ENCODE data around the gene TESK2.
A peak's percentile ranks its signal among the peaks of the same experiment; 100 is the strongest.
"Not testable (repeated sequence)": the region's sequence is repeated elsewhere in the genome, so short reads cannot be mapped to it uniquely, and the experiment has no call there.

Gene TESK2

GRCh38 chr1:45470306-45470798 lies 20.6 kb downstream of the TESK2 start:
- DNase-seq (ENCODE audit: low spot score in 2 of 2) (no peak), ATAC-seq (ENCODE audit: low read depth) (no peak)
- Mint-ChIP-seq H3K36me3 (peaks cover 5% of the 10 kb centered on the region), H3K9me3 (no peaks in the 10 kb centered on the region), H3K27me3 (no peaks in the 10 kb centered on the region), H3K27ac (no peak overlapping the region), H3K4me3 (no peak overlapping the region), H3K4me1 (peaks cover 30% of the 10 kb centered on the region)

DNA sequence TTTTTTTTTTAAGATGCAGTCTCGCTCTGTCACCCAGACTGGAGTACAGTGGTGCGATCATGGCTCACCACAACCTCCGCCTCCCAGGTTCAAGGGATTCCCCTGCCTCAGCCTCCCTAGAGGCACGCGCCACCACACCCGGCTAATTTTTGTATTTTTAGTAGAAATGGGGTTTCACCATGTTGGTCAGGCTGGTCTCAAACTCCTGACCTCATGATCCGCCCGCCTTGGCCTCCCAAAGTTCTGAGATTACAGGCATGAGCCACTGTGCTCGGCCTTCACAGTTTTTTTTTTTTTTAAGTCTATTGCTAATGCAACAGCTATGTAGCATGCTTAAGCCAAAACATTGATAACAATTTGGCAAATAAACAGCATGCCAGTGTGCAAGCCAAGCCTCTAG lies 23.6 kb downstream of the TESK2 start:
- H3K27me3 Mint-ChIP-seq: not testable (repeated sequence)

DNA sequence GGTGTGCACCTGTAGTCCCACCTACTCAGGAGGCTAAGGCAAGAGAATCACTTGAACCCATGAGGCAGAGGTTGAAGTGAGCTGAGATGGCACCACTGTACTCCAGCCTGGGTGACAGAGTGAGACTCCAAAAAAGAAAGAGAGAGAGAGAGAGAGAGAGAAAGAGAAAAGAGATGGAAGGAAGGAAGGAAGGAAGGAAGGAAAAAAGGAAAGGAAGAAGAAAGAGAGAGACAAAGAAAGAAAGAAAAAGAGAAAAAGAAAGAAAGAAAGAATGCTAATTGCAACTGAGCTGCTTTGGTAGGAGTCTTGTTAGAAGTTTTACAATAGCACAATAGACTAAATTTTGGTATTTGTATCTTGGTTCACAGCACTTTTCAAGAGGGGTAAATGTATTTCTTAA lies 25.7 kb downstream of the TESK2 start:
- Mint-ChIP-seq H3K4me3 (peak overlapping the region; percentile 41), H3K27me3 (no peaks in the 10 kb centered on the region), H3K9me3 (no peaks in the 10 kb centered on the region), H3K36me3 (peaks cover 18% of the 10 kb centered on the region), H3K27ac (no peak overlapping the region), H3K4me1 (peaks cover 16% of the 10 kb centered on the region)
- DNase-seq (ENCODE audit: low spot score in 2 of 2) (no peak), ATAC-seq (ENCODE audit: low read depth) (no peak)

More for the DNA sequence above, 23.6 kb downstream of the TESK2 start:
- H3K27ac Mint-ChIP-seq, H3K9me3 Mint-ChIP-seq: not testable (repeated sequence)
- ATAC-seq (ENCODE audit: low read depth) (peak; percentile 93), DNase-seq (ENCODE audit: low spot score in 2 of 2) (peak in 1 of 2 donors; percentile 28)
- H3K36me3 Mint-ChIP-seq: peaks cover 19% of the 10 kb centered on the region
- peaks cover 22% of the 10 kb centered on the region for H3K4me1 Mint-ChIP-seq
- H3K4me3 Mint-ChIP-seq: peak overlapping the region; percentile 32

DNA sequence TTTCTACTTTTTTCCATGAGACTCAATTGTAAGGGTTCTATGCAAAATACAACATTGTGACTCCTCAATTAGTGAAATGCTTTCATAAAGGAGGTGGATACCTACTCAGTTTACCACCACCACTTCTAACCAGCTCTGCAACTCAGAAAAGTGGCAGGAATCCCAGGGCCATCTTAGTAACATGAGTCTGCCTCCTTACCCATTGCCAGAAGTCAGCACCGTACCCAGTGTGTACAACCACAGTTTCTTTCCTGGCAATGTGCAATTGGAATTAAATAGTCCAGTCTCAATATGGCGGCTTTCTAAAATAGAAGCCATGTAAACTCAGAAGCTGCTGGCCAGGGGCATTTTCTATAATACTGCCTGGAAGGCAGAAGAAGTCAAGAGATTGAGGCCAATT lies 32.1 kb downstream of the TESK2 start:
- H3K36me3 Mint-ChIP-seq: peaks cover 20% of the 10 kb centered on the region
- no peak for ATAC-seq (ENCODE audit: low read depth)

DNA sequence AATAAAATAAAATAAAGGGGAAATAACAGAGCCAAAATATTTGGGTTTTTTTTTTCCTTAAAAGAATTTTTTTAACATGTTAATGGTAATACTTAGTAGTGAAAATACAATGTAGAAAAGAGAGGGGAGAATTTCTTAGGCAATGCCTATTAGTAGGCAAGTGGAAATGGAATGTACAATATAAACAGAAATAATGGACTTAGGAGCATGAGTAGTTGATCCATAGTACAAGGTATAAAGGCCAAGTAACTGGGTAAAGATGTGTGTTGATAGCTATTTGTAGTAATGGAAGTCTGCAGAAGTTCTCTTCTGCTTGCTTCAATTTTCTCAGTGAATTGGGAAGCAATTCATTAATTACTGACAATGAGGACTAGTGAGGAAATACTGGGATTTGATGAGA lies 34.4 kb downstream of the TESK2 start:
- H3K4me1 Mint-ChIP-seq: peaks cover 12% of the 10 kb centered on the region
- peaks cover 16% of the 10 kb centered on the region for H3K36me3 Mint-ChIP-seq
- peaks cover 2% of the 10 kb centered on the region for H3K9me3 Mint-ChIP-seq
- no peak for DNase-seq (ENCODE audit: low spot score in 2 of 2)
- H3K27ac Mint-ChIP-seq: peak overlapping the region; percentile 8
- ATAC-seq (ENCODE audit: low read depth): no peak
- no peaks in the 10 kb centered on the region for H3K27me3 Mint-ChIP-seq
- H3K4me3 Mint-ChIP-seq: no peak overlapping the region

More for the DNA sequence above, 32.1 kb downstream of the TESK2 start:
- Mint-ChIP-seq H3K4me3 (no peak overlapping the region), H3K4me1 (peaks cover 10% of the 10 kb centered on the region), H3K9me3 (no peaks in the 10 kb centered on the region), H3K27ac (peak overlapping the region; percentile 53), H3K27me3 (no peaks in the 10 kb centered on the region)
- DNase-seq (ENCODE audit: low spot score in 2 of 2): no peak

- Mint-ChIP-seq H3K27me3 (no peaks in the 10 kb centered on the region), H3K4me1 (peaks cover 12% of the 10 kb centered on the region), H3K9me3 (peaks cover 2% of the 10 kb centered on the region), H3K27ac (no peak overlapping the region), H3K36me3 (peaks cover 16% of the 10 kb centered on the region), H3K4me3 (no peak overlapping the region)
- ATAC-seq (ENCODE audit: low read depth) (no peak), DNase-seq (ENCODE audit: low spot score in 2 of 2) (no peak)
Observed at GRCh38 chr1:45455162-45455561, 35.8 kb downstream of the TESK2 start.

- Mint-ChIP-seq H3K27me3 (no peaks in the 10 kb centered on the region), H3K4me3 (no peak overlapping the region), H3K4me1 (peaks cover 12% of the 10 kb centered on the region), H3K9me3 (peaks cover 2% of the 10 kb centered on the region), H3K27ac (no peak overlapping the region), H3K36me3 (peaks cover 16% of the 10 kb centered on the region)
- ATAC-seq (ENCODE audit: low read depth) (no peak), DNase-seq (ENCODE audit: low spot score in 2 of 2) (no peak)
Observed at GRCh38 chr1:45454464-45454863, 36.5 kb downstream of the TESK2 start.

DNA sequence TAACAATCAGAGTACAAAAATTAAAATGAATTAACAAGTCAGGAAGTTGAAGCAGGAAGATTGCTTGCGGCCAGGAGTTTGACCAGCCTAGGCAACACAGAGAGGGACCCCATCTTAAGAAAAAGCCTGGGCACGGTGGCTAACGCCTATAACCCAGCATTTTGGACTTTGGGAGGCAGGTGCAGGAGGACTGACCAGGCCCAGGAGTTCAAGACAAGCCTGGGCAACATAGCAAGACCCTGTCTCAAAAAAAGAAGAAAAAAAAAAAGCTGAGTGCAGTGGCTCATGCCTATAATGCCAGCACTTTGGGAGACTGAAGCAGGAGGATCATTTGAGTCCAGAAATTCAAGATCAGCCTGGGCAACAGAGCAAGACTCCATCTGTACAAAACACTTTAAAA lies 38.5 kb downstream of the TESK2 start:
- H3K4me1 Mint-ChIP-seq: peaks cover 9% of the 10 kb centered on the region
- peaks cover 2% of the 10 kb centered on the region for H3K9me3 Mint-ChIP-seq
- no peak overlapping the region for H3K27ac Mint-ChIP-seq
- DNase-seq (ENCODE audit: low spot score in 2 of 2) (no peak), ATAC-seq (ENCODE audit: low read depth) (no peak)
- H3K36me3 Mint-ChIP-seq: peaks cover 18% of the 10 kb centered on the region
- H3K4me3 Mint-ChIP-seq: no peak overlapping the region
- H3K27me3 Mint-ChIP-seq: no peaks in the 10 kb centered on the region

DNA sequence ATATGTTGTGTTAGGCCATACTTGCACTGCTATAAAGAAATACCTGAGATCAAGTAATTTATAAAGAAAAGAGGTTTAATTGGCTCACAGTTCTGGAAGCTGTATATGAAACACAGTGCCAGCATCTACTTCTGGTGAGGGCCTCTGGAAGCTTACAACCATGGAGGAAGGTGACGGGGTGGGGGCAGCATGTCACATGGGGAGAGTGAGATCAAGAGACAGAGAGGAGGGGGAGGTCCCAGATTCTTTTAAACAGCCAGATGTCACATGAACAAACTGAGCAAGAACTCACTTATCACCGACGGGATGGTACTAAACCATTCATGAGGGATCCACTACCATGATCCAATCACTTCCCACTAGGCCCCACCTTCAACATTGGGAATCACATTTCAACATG lies 42.6 kb downstream of the TESK2 start:
- no peak for DNase-seq (ENCODE audit: low spot score in 2 of 2)
- H3K27ac Mint-ChIP-seq: no peak overlapping the region

GRCh38 chr1:45446950-45447672 lies 43.9 kb downstream of the TESK2 start:
- ATAC-seq (ENCODE audit: low read depth) (no peak), DNase-seq (ENCODE audit: low spot score in 2 of 2) (no peak)
- Mint-ChIP-seq H3K4me3 (no peak overlapping the region), H3K27ac (no peak overlapping the region), H3K27me3 (no peaks in the 10 kb centered on the region), H3K4me1 (peaks cover 4% of the 10 kb centered on the region), H3K9me3 (peaks cover under 1% of the 10 kb centered on the region), H3K36me3 (peaks cover 9% of the 10 kb centered on the region)

More for the DNA sequence above, 42.6 kb downstream of the TESK2 start:
- Mint-ChIP-seq H3K9me3 (peaks cover 2% of the 10 kb centered on the region), H3K4me3 (no peak overlapping the region), H3K36me3 (peaks cover 13% of the 10 kb centered on the region), H3K4me1 (no peaks in the 10 kb centered on the region), H3K27me3 (no peaks in the 10 kb centered on the region)
- ATAC-seq (ENCODE audit: low read depth): no peak

- Mint-ChIP-seq H3K9me3 (no peaks in the 10 kb centered on the region), H3K27ac (no peak overlapping the region), H3K4me3 (no peak overlapping the region), H3K36me3 (peaks cover 8% of the 10 kb centered on the region), H3K27me3 (no peaks in the 10 kb centered on the region), H3K4me1 (peaks cover 4% of the 10 kb centered on the region)
- no peak for DNase-seq (ENCODE audit: low spot score in 2 of 2)
- ATAC-seq (ENCODE audit: low read depth): no peak
Observed at GRCh38 chr1:45446530-45446929, 44.4 kb downstream of the TESK2 start.

DNA sequence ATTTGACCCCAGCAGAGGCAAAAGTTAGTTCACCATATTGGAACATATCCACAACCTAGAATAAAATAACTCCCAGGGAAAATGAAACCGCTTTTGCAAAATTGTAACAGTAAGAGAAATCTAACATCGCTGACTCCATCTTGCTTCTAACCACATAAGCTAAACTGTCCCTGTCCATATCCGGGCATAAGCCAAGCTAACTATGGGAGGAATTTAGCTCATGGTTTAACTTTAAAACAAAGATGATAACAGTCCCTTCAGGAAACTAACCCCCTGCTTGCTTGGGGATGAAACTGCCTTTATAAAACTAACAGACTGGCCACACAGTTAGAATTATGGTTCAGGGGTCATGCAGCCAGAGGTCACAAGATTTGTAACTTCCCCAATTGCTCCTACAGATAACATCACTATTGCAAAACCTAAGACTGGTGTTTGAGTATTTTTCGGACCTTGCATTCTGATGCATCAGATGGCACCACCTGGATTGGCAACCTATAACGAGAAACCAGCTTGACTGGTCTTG lies 46.3 kb downstream of the TESK2 start:
- DNase-seq (ENCODE audit: low spot score in 2 of 2) (no peak), ATAC-seq (ENCODE audit: low read depth) (no peak)
- Mint-ChIP-seq H3K4me3 (no peak overlapping the region), H3K27ac (no peak overlapping the region), H3K4me1 (peaks cover 4% of the 10 kb centered on the region), H3K36me3 (peaks cover 8% of the 10 kb centered on the region), H3K9me3 (no peaks in the 10 kb centered on the region), H3K27me3 (no peaks in the 10 kb centered on the region)

DNA sequence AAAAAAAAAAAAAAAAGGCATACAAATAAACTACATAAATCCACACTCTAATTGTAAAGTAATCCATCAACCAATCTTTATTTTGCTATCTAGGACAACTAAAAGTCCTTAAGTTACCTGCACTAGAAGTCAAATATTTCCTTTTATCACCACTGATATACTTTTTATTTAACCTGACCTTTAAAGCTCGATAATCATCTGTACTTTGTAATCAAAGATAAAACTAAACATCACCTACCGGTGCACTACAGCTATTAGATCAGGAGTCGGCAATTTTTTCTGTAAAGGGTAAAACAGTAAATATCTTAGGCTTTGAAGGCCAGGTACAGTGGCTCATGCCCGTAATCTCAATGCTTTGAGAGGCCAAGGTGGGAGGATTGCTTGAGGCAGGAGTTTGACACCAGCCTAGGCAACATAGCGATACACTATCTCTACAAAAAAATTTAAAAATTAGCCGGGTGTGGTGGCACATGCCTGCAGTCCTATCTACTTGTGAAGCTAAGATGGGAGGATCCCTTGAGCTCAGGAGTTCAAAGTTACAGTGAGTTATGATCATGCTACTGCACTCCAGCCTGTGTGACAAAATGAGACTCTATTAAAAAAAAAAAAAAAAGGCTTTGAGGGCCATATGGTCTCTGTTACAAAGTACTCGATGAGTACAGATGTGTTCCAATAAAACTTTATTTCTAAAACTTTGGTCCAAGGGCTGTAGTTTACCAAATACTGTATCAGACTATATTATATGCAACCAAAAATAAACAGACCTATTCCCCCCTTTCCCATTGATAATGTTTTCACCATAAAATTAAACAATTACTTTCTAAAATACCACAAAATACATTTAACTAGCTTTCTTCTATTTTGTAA lies 47.1 kb downstream of the TESK2 start:
- DNase-seq (ENCODE audit: low spot score in 2 of 2) (no peak), ATAC-seq (ENCODE audit: low read depth) (no peak)
- Mint-ChIP-seq H3K27me3 (no peaks in the 10 kb centered on the region), H3K36me3 (peaks cover 8% of the 10 kb centered on the region), H3K27ac (no peak overlapping the region), H3K4me1 (peaks cover 4% of the 10 kb centered on the region), H3K9me3 (no peaks in the 10 kb centered on the region), H3K4me3 (no peak overlapping the region)

DNA sequence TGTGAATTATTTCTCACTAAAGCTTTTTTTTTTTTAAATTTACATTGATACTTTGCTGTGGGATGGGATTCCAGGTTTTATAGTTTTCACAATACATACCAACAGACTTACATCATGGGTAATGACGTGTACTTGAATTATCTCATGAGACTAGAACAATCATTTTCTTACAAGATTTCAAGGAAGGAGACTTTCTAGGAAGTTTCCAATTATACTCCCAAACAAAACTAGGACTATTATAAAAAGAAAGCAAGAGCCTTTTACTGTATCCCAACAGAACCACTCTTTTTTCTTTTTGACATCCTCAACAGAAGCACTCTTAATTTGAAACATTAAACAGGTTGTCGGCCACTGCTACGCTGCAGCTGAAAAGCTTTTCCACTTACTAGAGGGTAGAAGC lies 48.7 kb downstream of the TESK2 start:
- ATAC-seq (ENCODE audit: low read depth): no peak
- Mint-ChIP-seq H3K36me3 (peaks cover 6% of the 10 kb centered on the region), H3K9me3 (no peaks in the 10 kb centered on the region), H3K4me1 (peaks cover 4% of the 10 kb centered on the region), H3K4me3 (no peak overlapping the region), H3K27ac (no peak overlapping the region), H3K27me3 (no peaks in the 10 kb centered on the region)
- no peak for DNase-seq (ENCODE audit: low spot score in 2 of 2)
